Calu3 (cell line): ENCODE data around the gene PTCRA. TPM values are rescaled to one million over a fixed set of nuclear protein-coding genes. Genes with fewer than 3 reads are reported as not detected.

Experiments used
- Bru-seq: library from RNA; stranded (reverse); fragments of 400-500 nt; gene quantifications from one replicate; lab custom pipeline; 2021; lab: Mats Ljungman, UMichigan
- BruChase-seq, 2 experiments: library from RNA; stranded (reverse); fragments of 400-500 nt; gene quantifications; one replicate each; lab custom pipeline; 2021; lab: Mats Ljungman, UMichigan
- BruUV-seq: library from RNA; stranded (reverse); fragments of 400-500 nt; replicated peaks from 2 replicates; lab custom pipeline; 2021; lab: Mats Ljungman, UMichigan
- CTCF ChIA-PET: fragments of 300-600 bp; sonication (Branson Sonifier 250); formaldehyde crosslinking; loops from one replicate; lab custom pipeline; 2022; ENCODE audit warnings: antibody characterized with exemption; lab: Charles Lee
- DNase-seq: peaks from one replicate; pipeline ENCODE4 v3.0.0; 2022
- H3K27ac Mint-ChIP-seq: one replicate; pipeline ENCODE4 v1.8.0; 2022; ENCODE audit warnings: mixed read lengths; ENCODE audit not compliant: unreplicated experiment
- H3K27me3 Mint-ChIP-seq: one replicate; pipeline ENCODE4 v1.8.0; 2022; ENCODE audit warnings: mixed read lengths; ENCODE audit not compliant: unreplicated experiment
- H3K36me3 Mint-ChIP-seq: one replicate; pipeline ENCODE4 v1.8.0; 2022; ENCODE audit warnings: mild to moderate bottlenecking, moderate library complexity, mixed read lengths; ENCODE audit not compliant: insufficient read depth, unreplicated experiment
- H3K4me1 Mint-ChIP-seq: one replicate; pipeline ENCODE4 v1.8.0; 2022; ENCODE audit warnings: mild to moderate bottlenecking, low read depth, mixed read lengths; ENCODE audit not compliant: unreplicated experiment
- H3K4me3 Mint-ChIP-seq: one replicate; pipeline ENCODE4 v1.8.0; 2022; ENCODE audit warnings: mild to moderate bottlenecking, low read depth, moderate library complexity, mixed read lengths; ENCODE audit not compliant: unreplicated experiment
- H3K9me3 Mint-ChIP-seq: one replicate; pipeline ENCODE4 v1.8.0; 2022; ENCODE audit warnings: low read depth, mixed read lengths; ENCODE audit not compliant: unreplicated experiment
- CTCF ChIP-seq: fragments of 200-600 bp; IDR thresholded peaks from one replicate; pipeline ENCODE4 v1.8.0; 2022; ENCODE audit warnings: antibody characterized with exemption; ENCODE audit not compliant: unreplicated experiment
- intact Hi-C: fragments of 100-400 bp; cut with micrococcal nuclease; formaldehyde crosslinking; loops from one replicate; pipeline ENCODE4 v1.10.0; 2022; ENCODE audit not compliant: unreplicated experiment
- long read RNA-seq: library from polyadenylated mRNA; stranded (forward); transcript quantifications from one replicate; pipeline ENCODE4 v2.0.0, GENCODE V29; 2022
- total RNA-seq: library from RNA; stranded (reverse); gene quantifications from 2 replicates; pipeline ENCODE4 v1.2.3, GENCODE V29; 2022

The PTCRA gene, protein sequence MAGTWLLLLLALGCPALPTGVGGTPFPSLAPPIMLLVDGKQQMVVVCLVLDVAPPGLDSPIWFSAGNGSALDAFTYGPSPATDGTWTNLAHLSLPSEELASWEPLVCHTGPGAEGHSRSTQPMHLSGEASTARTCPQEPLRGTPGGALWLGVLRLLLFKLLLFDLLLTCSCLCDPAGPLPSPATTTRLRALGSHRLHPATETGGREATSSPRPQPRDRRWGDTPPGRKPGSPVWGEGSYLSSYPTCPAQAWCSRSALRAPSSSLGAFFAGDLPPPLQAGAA
- total RNA-seq (not detected in 2 replicates), Bru-seq, nascent RNA (not detected), BruChase-seq, experiment 1, labeled RNA remaining after a 6-hour chase (percentile 7 among the genes with signal in this experiment), BruChase-seq, experiment 2, labeled RNA remaining after a 2-hour chase (percentile 8 among the genes with signal in this experiment)
- long read RNA-seq, result 0 reads

GRCh38 chr6:42915732-42916131 lies at the start of gene PTCRA:
PTCRA (plus strand) TSS chr6:42916053; CDS start chr6:42916070, 17 bp downstream.
- no peaks in the 10 kb centered on the region for H3K9me3 Mint-ChIP-seq
- no peaks in the 10 kb centered on the region for H3K4me1 Mint-ChIP-seq
- no peak within 1 kb of the TSS for H3K27ac Mint-ChIP-seq
- peaks cover 13% of the 10 kb centered on the region for H3K27me3 Mint-ChIP-seq
- CTCF ChIA-PET, result no interaction called here
- no peak within 1 kb of the TSS for H3K4me3 Mint-ChIP-seq
- H3K36me3 Mint-ChIP-seq, result no peaks in the 10 kb centered on the region
- intact Hi-C loops, result no loop called here
- no peak for TF ChIP-seq CTCF
- no TSS peak for BruUV-seq
- DNase-seq, result no peak

DNA sequence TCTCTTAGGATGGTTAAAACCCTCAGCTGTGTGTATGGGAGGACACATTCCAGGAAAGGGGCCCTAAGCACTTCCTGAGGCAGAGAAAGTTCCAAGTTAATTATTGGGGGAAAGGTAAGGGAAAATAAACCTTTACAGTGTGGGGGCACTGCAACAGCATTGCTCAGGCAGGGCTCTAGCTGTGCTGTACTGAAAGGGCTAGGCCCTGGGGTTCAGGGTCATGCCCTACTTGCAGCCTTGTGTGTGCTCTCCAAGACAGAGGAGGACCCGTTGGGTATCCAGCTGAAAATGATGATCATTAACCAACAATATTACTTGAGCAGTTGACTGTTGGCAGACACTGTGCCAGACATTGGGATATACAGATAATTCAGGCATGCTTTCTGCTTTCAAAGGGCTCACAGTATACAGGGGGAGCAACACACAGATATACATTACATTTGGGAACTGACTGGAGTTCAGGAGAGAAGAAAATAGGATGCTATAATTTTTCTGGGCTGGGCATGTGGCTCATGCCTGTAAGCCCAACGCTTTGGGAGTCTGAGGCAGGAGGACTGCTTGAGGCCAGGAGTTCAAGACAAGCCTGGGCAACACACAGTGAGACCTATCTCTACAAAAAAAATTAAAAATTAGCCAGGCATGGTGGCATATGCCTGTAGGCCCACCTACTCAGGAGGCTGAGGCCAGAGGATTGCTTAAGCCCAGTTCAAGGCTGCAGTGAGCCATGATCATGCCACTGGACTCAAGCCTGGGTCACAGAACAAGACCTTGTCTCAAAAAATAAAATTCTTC lies 45.5 kb upstream of the PTCRA start:
- Mint-ChIP-seq H3K27ac (no peak overlapping the region), H3K4me1 (no peaks in the 10 kb centered on the region), H3K36me3 (peaks cover 18% of the 10 kb centered on the region), H3K27me3 (no peaks in the 10 kb centered on the region), H3K9me3 (no peaks in the 10 kb centered on the region), H3K4me3 (no peak overlapping the region)
- no peak for TF ChIP-seq CTCF
- DNase-seq, result no peak
- CTCF ChIA-PET, result interaction anchor here (0.5 to 0.7 kb wide), 3 partner anchors 39 to 647 kb away, joined by 3 to 4 read pairs (median 3); no protein-coding TSS in a partner anchor
- no TSS peak for BruUV-seq
- intact Hi-C loops, result loop anchor here (10.0 kb wide), 2 partner anchors 306 to 656 kb away; partner anchors contain the start of genes MRPS10 and UBR2

GRCh38 chr6:42871711-42872110 lies 44.1 kb upstream of the PTCRA start:
- intact Hi-C loops, result loop anchor here (10.0 kb wide), 2 partner anchors 307 to 657 kb away; partner anchors contain the start of genes MRPS10 and UBR2
- BruUV-seq, result no TSS peak
- no peak overlapping the region for H3K27ac Mint-ChIP-seq

More at GRCh38 chr6:42871711-42872110, 44.1 kb upstream of the PTCRA start:
- Mint-ChIP-seq H3K9me3 (no peaks in the 10 kb centered on the region), H3K27me3 (no peaks in the 10 kb centered on the region), H3K4me1 (no peaks in the 10 kb centered on the region), H3K36me3 (peaks cover 11% of the 10 kb centered on the region), H3K4me3 (no peak overlapping the region)
- TF ChIP-seq CTCF, result no peak
- DNase-seq, result no peak
- CTCF ChIA-PET, result no interaction called here
